ENCODE results near the gene OSBPL10. TPM values are rescaled to one million over a fixed set of nuclear protein-coding genes. Genes with fewer than 3 reads are reported as not detected.
A peak's percentile ranks its signal among the peaks of the same experiment; 100 is the strongest.
"Not testable (repeated sequence)": the region's sequence is repeated elsewhere in the genome, so short reads cannot be mapped to it uniquely, and the experiment has no call there.

The OSBPL10 gene
- total RNA-seq, 1 donor, result 29.0 TPM

DNA sequence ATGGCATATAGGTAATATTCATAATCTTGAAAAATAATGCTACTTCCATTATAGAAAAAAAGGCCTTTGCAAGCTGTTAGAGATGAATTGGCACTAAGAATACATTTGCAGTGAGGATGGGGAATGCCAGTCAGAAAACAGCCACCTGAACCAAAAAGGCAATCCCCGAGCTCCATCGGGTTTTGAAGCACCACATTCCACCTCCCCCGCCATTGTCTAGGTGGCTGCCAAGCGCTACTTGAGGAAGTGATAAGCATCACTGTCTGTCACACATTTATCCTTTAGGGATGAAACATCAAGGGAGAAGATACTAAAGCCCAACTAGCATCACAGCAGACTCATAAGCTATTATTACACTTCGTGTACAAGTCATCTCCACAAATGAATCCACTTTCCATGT is 112.8 kb downstream of the OSBPL10 start:
- Histone ChIP-seq H4K20me1 (ENCODE audit: insufficient read depth, low read length) (no peaks in the 10 kb centered on the region), H3K27ac (ENCODE audit: low read depth, low read length) (no peak overlapping the region), H3K79me2 (ENCODE audit: insufficient read depth, low read length) (no peaks in the 10 kb centered on the region), H3K27me3 (ENCODE audit: insufficient read depth, low read length) (no peaks in the 10 kb centered on the region), H3K36me3 (ENCODE audit: insufficient read depth, low read length) (no peaks in the 10 kb centered on the region), H3K4me3 (ENCODE audit: insufficient read depth, low read length) (no peak overlapping the region), H3K4me1 (ENCODE audit: insufficient read depth, low read length) (peaks cover under 1% of the 10 kb centered on the region), H2AFZ (ENCODE audit: low read length) (no peak overlapping the region), H3K9me3 (ENCODE audit: low read depth, low read length) (no peaks in the 10 kb centered on the region), H3K4me2 (ENCODE audit: insufficient read depth, low read length) (no peak overlapping the region)
- TF ChIP-seq, protein P1, sequence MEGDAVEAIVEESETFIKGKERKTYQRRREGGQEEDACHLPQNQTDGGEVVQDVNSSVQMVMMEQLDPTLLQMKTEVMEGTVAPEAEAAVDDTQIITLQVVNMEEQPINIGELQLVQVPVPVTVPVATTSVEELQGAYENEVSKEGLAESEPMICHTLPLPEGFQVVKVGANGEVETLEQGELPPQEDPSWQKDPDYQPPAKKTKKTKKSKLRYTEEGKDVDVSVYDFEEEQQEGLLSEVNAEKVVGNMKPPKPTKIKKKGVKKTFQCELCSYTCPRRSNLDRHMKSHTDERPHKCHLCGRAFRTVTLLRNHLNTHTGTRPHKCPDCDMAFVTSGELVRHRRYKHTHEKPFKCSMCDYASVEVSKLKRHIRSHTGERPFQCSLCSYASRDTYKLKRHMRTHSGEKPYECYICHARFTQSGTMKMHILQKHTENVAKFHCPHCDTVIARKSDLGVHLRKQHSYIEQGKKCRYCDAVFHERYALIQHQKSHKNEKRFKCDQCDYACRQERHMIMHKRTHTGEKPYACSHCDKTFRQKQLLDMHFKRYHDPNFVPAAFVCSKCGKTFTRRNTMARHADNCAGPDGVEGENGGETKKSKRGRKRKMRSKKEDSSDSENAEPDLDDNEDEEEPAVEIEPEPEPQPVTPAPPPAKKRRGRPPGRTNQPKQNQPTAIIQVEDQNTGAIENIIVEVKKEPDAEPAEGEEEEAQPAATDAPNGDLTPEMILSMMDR (IDR thresholded peaks at IDR 0.05; ENCODE audit: extremely low read depth, low read depth, low read length), result no peak
- peak; percentile 62 for DNase-seq (ENCODE audit: insufficient read length, low spot score, missing footprints)

DNA sequence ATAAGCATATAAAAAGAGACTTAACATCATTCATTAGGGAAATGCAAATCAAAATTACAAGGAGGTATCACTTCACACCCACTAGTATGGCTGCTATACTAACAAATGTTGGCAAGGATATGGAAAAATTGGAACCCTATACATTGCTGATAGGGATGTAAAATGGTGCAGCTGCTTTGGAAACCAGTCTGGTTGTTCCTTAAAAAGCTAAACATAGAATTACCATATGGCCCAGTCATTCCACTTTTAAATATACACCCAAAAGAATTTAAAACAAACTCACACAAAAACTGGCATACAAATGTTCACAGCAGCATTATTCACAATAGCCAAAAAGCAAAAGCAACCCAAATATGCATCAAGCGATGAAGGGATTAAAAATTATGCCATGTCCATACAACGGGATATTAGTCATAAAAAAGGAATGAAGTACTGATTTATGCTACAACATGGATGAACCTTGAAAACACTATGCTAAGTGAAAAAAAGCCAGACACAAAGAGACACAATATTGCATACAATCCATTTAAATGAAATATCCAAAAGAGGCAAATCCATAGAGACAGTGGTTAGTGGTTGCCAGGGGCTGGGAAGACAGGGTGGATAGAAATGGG is 118.3 kb downstream of the OSBPL10 start:
- H3K4me2 ChIP-seq (ENCODE audit: insufficient read depth, low read length), result peak overlapping the region; percentile 28
- H3K4me1 ChIP-seq (ENCODE audit: insufficient read depth, low read length), result peaks cover 8% of the 10 kb centered on the region
- H3K79me2 ChIP-seq (ENCODE audit: insufficient read depth, low read length), result no peaks in the 10 kb centered on the region
- no peaks in the 10 kb centered on the region for H3K36me3 ChIP-seq (ENCODE audit: insufficient read depth, low read length)
- H3K9me3 ChIP-seq (ENCODE audit: low read depth, low read length), result no peaks in the 10 kb centered on the region
- no peaks in the 10 kb centered on the region for H4K20me1 ChIP-seq (ENCODE audit: insufficient read depth, low read length)
- H2AFZ ChIP-seq (ENCODE audit: low read length), result peak overlapping the region; percentile 66
- DNase-seq (ENCODE audit: insufficient read length, low spot score, missing footprints), result no peak
- TF ChIP-seq, protein P1 (IDR thresholded peaks at IDR 0.05; ENCODE audit: extremely low read depth, low read depth, low read length), result no peak
- no peak overlapping the region for H3K4me3 ChIP-seq (ENCODE audit: insufficient read depth, low read length)
- no peak overlapping the region for H3K27ac ChIP-seq (ENCODE audit: low read depth, low read length)
- no peaks in the 10 kb centered on the region for H3K27me3 ChIP-seq (ENCODE audit: insufficient read depth, low read length)

DNA sequence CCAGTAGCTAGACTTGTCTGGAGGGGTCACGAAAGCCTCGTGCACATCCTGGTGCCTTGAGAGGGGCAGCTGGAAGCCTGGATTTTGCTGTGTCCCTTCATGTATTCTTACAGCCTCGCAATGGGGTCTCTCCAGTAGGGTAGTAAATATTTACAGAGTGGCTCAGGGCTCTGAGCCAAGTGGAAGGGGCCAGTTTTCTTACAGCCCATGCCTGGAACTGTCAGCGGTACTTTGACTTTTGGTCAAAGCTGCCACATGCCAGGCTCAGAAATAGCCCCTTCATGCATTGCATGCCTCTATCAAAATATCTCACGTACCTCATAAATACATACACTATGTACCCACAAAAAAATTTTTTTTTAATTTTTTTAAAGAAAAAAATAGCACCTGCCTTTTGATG is 119.2 kb downstream of the OSBPL10 start:
- H3K4me2 ChIP-seq (ENCODE audit: insufficient read depth, low read length), result no peak overlapping the region
- no peaks in the 10 kb centered on the region for H3K79me2 ChIP-seq (ENCODE audit: insufficient read depth, low read length)
- no peaks in the 10 kb centered on the region for H3K27me3 ChIP-seq (ENCODE audit: insufficient read depth, low read length)
- DNase-seq (ENCODE audit: insufficient read length, low spot score, missing footprints), result no peak
- no peak overlapping the region for H2AFZ ChIP-seq (ENCODE audit: low read length)
- peaks cover 8% of the 10 kb centered on the region for H3K4me1 ChIP-seq (ENCODE audit: insufficient read depth, low read length)
- H3K27ac ChIP-seq (ENCODE audit: low read depth, low read length), result no peak overlapping the region
- H4K20me1 ChIP-seq (ENCODE audit: insufficient read depth, low read length), result no peaks in the 10 kb centered on the region
- H3K36me3 ChIP-seq (ENCODE audit: insufficient read depth, low read length), result no peaks in the 10 kb centered on the region
- TF ChIP-seq, protein P1 (IDR thresholded peaks at IDR 0.05; ENCODE audit: extremely low read depth, low read depth, low read length), result no peak
- H3K9me3 ChIP-seq (ENCODE audit: low read depth, low read length), result no peaks in the 10 kb centered on the region
- no peak overlapping the region for H3K4me3 ChIP-seq (ENCODE audit: insufficient read depth, low read length)

DNA sequence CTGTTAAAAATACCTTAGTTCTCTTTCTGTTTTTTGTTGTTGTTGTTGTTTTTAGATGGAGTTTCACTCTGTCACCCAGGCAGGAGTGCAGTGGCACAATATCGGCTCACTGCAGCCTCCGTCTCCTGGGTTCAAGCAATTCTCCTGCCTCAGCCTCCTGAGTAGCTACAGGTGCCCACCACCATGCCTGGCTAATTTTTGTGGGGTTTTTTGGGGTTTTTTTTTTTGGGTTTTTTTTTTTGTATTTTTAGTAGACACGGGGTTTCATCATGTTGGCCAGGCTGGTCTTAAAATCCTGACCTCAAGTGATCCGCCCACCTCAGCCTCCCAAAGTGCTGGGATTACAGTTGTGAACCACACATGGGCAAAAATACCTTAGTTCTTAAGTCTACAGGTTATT is 120.4 kb downstream of the OSBPL10 start:
- not testable (repeated sequence) for H3K36me3 ChIP-seq (ENCODE audit: insufficient read depth, low read length); H2AFZ ChIP-seq (ENCODE audit: low read length); H3K9me3 ChIP-seq (ENCODE audit: low read depth, low read length); H4K20me1 ChIP-seq (ENCODE audit: insufficient read depth, low read length); H3K27me3 ChIP-seq (ENCODE audit: insufficient read depth, low read length); H3K4me2 ChIP-seq (ENCODE audit: insufficient read depth, low read length); DNase-seq (ENCODE audit: insufficient read length, low spot score, missing footprints); H3K79me2 ChIP-seq (ENCODE audit: insufficient read depth, low read length); H3K27ac ChIP-seq (ENCODE audit: low read depth, low read length); H3K4me1 ChIP-seq (ENCODE audit: insufficient read depth, low read length); H3K4me3 ChIP-seq (ENCODE audit: insufficient read depth, low read length)
